ENCODE data around the gene NOP14.
"Not testable (repeated sequence)": the region's sequence is repeated elsewhere in the genome, so short reads cannot be mapped to it uniquely, and the experiment has no call there.

NOP14 gene

DNA sequence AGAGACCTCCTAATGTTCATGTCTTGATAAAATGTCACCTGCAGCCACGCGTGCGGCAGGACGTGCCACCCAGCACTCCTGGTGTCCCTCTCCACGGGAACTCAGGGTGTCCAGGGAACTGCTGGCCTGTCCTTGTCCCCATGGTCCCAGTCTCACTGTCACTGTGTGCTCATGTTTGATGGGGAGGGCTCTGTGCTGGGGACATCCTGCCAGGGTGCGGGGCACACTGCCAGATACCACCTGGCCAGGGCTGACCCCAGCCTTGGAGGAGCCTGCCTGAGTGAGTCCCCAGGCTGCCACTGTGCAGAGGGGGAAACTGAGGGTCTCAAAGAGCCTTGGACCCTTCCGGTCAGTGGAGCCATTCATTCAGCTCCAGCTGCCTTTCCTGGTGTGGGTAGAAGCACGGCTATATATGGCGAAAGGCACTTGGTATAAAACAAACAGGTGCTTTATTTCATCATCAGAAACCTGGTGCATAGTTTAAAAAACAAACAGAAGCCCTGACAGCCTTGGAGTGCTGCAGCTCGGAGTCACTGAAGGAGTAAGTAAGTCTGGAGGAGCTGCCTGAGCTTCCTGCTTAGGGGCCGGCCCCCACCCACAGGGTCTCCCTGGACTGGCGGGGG lies 33.0 kb downstream of the NOP14 start:
- no peak for DNase-seq

DNA sequence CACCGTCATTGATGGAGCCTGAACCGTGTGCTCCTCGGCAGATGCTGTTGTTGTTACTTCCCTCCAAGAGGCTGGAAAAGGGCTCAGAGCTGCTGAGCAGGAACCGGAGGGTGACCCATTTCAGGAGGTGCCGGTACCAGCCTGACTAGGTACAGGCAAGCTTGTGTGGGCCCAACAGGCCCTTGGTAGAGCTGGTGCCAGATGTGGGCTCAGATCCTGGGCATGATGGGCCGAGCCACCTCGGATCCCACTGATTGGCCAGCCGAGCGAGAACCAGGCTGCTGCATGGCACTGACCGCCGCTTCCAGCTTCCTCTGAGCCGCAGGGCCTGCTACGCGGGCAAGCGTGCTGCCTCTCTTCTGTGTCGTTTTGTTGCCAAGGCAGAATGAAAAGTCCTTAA lies 33.7 kb downstream of the NOP14 start:
- DNase-seq, result no peak

DNA sequence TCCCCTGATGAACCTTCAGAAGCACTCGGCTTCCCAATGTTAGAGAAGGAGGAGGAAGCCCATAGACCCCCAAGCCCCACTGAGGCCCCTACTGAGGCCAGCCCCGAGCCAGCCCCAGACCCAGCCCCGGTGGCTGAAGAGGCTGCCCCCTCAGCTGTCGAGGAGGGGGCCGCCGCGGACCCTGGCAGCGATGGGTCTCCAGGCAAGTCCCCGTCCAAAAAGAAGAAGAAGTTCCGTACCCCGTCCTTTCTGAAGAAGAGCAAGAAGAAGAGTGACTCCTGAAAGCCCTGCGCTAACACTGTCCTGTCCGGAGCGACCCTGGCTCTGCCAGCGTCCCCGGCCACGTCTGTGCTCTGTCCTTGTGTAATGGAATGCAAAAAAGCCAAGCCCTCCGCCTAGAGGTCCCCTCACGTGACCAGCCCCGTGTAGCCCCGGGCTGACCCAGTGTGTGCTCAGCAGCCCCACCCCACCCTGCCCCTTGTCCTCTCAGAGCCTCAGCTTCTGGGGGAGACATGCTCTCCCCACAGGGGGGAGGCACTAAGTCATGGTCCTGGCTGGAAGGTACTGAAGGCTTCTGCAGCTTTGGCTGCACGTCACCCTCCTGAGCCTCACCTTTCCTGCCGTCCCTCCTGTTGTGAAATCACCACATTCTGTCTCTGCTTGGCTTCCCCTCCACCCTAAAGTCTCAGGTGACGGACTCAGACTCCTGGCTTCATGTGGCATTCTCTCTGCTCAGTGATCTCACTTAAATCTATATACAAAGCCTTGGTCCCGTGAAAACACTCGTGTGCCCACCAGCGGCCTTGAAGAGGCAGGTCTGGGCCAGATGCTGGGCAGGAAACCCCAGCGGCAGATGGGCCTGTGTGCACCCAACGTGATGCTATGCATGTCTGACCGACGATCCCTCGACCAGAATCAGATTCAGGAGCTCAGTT lies 34.7 kb downstream of the NOP14 start:
- no peak for DNase-seq

DNA sequence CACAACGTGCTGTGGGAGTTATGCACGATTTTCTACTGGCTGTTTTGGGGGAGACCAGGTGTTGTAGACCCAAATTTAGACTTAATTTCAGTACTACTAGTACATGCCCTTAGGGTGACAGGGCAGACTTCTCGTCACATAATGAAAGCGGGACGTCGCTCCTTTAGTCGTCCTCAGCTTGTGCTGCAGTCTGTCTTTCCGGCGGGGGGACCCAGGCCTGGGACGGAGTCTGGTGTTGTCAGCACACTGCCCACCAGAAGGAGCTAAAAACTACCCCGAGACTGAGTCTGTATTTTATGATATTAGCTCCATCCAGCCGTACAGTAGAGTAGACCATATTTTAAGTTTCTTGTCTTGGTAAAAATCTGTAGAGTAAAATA lies 35.5 kb downstream of the NOP14 start:
- no peak for DNase-seq

DNA sequence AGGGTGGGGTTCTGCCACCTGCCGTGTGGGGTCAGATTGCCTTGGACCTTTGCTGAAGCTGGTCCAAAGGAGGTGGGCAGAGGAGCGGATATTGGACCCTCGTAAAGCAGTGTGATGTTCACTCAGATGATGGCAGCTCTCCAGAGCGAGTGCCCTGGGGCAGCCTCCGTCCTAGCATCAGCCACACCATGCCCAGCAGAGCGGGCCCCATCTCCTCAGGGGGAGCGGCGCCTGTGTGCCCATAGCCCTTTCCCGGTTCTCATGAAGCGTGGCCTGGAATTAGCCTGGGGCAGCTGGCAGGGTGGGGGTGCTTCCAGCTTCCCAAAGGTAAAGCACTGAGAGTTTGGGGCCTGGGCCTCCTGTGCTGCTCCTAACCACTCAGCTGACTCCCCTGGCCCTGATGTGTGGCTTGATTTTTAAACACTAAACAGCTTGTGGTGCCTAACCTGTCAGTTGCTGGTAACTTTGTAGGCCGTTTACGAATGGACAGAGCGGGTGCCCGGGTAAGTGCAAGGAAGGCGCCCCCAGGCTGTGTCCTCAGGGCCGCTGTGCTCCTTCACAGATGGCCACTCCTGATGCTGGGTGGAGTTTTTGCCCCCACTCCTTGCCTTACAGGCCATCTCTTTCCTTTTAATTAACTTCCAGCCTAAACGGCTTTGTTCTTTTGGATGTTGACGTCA lies 36.0 kb downstream of the NOP14 start:
- DNase-seq, result no peak

DNA sequence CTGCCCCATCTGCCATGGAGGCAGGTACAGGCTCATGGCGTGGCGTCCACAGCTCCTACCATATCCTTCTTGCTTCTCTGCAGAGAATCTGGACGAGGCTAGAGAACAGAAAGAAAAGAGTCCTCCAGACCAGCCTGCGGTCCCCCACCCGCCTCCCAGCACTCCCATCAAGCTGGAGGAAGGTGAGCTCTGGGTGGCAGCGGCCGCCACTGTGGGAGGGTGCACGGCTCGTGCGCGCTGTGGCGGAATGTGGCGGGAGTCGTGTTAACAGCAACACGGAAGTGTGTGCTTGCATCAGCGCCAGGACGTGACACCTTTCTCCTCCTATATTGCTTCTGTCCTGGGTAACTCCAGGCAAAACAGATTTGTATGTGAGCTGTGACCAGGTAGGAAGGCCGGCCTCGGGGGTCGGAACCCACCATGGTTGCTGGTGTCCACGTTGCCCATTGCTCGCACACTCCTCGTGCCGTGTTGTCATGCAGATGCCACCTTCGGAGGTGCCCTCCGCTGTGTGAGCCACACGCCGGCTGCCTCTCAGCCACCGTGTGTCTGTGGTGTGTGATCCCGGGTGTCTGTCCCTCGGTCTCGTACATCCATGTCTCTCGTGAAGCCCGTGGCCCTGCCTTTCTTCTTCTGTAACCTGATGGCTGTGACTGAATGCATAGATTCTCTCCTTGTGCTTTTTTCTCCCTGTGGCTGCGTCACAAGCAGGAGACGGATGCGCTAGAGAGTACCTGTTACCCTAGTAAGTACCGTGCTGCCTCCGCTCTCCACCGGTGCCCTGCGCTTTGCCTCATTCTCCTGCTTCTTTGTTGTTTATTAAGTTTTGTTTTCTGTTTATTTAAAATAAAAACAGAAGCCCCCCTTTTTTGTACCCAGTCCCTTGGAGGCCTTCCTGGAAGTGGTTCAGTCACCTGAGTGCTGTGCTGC lies 37.0 kb downstream of the NOP14 start:
- DNase-seq, result no peak

DNA sequence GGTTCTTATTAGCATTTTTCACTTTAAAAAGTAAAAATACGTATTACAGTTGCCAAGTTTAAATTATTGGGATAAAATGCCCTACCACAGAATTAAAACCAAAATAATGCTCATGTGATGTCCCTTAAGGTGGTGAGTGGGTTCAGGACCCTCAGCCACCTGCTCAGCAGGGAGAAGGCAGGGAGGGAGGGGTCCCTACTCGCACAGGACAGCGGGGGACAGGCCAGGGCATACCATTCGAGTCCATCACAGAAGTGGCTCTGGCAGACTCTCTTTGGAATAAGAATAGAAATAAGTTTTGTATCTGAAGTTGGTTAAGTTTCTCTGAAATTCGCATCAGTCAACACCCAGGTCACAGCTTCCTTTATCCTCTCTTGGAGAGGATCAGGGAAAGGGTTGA lies 37.7 kb downstream of the NOP14 start:
- DNase-seq, result no peak

DNA sequence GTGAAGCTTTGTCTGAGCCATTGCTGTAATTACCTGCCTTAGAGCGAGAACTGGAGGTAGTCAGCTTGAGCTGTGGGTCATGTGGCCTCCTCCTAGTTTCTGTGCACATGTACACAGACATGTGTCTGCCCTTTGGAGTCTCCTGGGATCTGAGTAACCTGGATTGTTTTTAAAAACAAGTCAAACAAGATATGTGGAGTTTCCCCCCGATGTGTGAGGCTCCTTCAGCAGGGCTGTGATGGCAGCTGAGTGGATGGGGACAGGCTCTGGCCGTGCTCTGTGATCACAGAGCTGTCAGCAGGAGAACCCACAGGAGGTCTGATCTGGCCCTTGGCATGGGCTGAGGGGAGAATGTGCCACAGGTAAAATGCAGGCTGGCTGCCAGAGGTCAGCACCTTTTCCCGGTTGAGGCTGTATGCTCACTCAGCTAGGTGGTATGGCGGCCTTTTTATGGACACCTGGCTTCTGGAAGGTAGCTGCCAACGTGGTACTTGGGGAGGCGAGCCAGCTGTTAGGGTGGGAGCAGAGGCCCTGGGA lies 38.4 kb downstream of the NOP14 start:
- no peak for DNase-seq

DNA sequence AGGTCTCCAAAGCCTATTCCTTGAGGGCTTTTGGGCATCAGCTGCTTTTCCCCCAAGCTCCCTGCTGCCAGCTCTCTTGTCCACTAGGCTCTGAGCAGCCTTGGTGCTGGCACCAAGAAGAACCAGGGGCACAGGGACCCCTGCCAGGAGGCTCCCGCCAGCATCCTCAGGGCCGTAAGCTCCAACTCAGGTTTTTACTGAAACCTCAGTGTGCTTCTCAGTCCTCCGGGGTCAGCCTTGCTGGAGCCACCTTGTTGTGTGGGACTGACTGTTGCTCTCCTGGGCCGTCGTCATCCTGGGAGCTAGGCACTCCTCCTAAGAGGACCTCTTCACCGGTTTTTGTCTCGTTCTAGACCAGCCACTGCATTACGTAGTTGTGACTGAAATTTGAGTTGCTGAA lies 38.9 kb downstream of the NOP14 start:
- DNase-seq, result no peak

DNA sequence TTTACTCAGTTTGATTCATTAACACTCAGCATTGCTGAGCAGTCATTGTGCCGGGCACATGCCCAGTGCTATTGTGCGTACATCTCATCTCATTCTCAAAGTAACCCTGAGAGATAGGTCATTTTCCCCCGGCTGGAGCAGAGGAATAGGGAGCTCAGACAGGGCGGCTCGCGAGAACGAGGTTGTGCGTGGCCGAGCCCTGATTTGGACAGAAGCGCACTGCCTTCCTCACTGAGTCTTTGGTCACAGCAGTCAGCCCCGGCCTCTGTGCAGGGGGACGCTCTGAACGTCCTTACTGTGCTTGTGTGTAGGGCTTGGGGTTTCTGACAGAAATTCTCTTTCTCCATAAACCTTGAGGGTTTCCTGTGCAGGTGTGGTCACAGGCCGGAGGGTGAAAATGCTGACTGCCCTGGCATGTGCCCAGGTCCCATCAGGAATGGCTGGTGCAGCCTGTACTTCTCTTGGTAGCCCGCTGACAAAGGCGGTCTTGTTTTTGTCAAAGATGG lies 39.5 kb downstream of the NOP14 start:
- DNase-seq, result no peak

DNA sequence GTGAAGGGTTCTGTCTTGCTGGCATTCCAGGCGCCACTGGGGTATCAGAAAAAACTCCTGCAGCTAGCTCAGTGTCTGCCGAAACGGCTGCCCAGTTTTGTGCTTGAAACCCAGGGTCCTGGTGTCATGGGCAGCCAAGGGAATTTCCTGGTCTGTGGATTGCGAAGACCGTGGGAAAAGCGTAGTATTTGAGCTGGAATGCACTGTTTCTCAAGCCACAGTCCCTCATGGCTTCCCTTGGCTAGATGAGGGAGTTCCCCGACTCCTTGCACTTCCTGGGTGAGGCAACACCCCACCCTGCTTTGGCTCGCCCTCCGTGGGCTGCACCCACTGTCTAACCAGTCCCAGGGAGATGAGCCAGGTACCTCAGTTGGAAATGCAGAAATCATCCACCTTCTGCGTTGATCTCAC lies 40.1 kb downstream of the NOP14 start:
- peak; percentile 58 for DNase-seq

DNA sequence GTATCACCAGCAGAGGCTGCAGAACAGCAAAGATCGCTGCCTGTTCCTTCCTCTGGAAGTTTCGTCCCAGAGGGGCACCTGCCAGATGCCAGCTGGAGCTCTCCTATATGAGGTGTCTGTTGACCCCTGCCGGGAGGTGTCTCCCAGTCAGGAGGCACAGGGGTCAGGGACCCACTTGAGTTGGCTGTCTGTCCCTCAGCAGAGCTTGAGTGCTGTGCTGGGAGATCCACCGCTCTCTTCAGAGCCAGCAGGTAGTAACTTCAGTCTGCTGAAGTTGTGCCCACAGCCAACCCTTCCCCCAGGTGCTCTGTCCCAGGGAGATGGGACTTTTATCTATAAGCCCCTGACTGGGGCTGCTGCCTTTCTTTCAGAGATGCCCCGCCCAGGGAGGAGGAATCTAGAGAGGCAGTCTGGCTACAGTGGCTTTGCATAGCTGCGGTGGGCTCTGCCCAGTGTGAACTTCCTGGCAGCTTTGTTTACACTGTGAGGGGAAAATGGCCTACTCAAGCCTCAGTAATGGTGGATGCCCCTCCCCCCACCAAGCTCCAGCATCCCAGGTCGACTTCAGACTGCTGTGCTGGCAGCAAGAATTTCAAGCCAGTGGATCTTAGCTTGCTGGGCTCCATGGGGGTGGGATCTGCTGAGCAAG lies 40.6 kb downstream of the NOP14 start:
- not testable (repeated sequence) for DNase-seq

DNA sequence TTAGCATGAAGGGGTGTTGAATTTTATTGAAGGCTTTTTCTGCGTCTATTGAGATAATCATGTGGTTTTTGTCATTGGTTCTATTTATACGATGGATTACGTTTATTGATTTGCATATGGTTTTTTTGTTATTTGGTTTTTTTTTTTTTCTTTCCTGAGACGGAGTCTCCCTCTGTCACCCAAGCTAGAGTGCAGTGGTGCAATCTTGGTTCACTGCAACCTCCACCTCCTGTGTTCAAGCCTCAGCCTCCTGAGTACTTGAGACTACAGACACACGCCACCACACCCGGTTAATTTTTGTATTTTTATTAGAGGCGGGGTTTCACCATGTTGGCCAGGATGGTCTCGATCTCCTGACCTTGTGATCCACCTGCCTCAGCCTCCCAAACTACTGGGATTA lies 44.5 kb downstream of the NOP14 start:
- not testable (repeated sequence) for DNase-seq

DNA sequence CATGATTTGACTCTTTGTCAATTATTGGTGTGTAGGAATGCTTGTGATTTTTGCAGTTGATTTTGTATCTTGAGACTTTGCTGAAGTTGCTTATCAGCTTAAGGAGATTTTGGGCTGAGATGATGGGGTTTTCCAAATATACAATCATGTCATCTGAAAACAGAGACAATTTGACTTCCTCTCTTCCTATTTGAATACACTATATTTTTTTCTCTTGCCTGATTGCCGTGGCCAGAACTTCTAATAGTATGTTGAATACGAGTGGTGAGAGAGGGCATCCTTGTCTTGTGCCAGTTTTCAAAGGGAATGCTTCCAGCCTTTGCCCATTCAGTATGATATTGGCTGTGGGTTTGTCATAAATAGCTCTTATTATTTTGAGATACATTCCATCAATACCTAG lies 44.9 kb downstream of the NOP14 start:
- DNase-seq, result not testable (repeated sequence)

DNA sequence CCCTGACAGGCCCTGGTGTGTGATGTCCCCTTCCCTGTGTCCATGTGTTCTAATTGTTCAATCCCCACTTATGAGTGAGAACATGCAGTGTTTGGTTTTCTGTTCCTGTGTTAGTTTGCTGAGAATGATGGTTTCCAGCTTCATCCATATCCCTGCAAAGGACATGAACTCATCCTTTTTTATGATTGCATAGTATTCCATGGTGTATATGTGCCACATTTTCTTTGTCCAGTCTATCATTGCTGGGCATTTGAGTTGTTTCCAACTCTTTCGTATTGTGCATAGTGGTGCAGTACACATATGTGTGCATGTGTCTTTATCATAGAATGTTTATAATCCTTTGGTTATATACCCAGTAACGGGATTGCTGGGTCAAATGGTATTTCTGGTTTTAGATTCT lies 46.5 kb downstream of the NOP14 start:
- not testable (repeated sequence) for DNase-seq

DNA sequence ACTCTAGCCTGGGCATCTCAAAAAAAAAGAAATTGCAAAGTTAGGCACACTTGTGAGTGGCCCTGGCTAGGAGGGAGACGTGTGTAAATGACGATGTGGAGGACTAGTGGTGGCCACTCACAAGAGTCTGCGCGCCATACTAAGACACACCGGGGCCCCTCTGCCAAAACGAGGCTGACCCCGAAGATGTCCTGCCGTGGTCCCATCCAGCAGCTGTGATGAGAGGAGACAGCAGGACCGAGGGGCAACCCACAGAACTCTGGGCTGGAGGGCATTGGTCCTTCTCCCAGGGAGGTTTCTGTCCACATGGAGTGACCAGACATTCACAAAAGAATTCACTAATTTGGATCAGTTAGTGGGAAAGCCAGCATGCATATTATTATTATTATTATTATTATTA lies 47.4 kb downstream of the NOP14 start:
- DNase-seq, result no peak

DNA sequence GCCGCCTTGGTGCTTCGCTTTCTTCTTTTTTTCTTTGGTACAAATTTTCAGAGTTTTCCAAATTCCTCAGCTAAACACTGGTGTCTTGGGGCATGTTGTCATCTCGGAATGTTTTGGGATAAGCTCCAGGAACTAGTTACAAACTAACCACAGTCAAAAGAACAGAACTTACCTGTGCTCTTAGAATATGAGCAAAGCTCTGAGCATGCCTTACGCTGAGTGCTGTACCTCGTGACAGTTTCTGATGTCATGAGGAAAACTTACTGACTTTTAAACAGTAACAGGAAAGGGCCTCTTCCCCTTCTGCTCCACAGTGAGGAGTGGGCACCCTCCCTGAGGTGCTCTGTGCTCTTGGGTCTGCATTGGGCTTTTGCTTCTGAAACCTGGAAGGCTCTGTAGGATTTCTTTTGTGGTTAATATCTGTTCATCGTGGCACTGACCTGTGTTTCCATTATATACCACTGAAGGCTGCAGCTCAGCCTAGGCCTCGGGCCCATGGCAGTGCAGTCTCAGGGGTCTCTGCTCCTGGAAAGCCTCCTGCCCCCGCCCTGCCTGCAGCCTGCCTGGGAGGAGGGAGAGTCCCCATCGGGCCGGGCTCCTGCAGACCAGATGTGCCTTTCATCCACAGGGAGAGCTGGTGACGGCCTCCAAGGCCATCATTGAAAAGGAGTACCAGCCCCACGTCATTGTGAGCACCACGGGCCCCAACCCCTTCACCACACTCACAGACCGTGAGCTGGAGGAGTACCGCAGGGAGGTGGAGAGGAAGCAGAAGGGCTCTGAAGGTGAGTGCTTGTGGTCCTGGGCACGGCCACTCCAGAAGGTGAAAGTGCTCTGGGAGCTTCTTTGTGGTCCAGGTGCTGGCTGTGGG lies 48.7 kb downstream of the NOP14 start:
- DNase-seq, result no peak

DNA sequence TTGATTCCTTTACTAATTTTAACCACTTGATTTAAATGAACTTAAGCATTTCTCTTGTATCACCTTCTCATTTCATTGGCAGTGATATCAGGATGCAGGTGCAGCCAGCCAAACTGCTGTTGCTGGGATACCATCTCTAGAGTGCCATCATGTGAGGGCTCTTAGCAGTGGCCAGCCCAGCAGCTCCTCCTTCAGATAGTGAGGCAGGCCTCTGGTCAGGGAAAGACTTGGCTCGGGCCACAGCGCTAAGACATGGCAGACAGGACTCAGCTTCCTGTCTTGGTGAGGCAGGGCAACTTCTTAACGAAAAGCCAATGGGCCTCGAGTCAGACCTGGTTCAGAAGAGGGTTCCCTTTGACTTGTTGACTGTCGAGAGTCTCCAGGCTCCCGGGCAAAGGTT lies 50.0 kb downstream of the NOP14 start:
- no peak for DNase-seq

DNA sequence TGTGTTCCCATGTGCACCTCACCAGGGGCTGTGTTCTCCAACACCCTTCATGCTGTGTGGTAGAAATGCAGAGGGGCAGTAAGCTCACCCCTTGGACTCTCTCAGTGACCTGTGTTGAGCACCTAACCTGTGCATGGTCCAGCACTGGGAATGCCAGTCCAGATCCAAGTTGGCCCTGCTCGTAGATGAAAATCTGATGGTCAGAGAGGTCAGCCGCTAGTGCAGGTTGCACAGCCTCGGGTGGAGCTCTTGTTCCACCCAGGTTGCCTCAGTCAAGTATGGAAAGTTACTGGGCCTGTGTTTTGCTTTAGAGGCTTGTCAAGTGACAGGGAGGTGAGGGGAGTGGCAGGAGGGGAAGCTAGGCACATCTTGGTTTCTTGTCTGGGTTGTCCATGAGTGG lies 51.3 kb downstream of the NOP14 start:
- no peak for DNase-seq

DNA sequence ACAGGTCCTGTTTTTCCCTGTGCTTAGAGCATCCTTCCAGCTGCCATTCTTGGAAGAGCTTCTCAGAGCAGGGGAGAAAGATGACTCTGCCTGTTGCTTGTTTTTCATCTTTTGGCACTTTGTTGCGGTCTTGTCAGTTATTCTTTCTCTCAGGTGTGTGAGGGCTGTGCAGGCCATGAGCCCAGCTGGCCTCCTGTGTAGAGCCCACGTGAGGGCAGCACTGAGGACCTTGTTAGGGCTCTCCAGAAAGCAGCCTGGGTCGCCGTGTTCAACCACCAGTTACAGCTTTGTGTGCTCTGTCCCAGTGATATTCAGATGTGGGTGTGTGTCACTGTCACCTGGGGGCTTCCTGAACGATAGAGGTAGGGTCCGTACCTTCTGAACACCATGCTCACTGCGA lies 52.8 kb downstream of the NOP14 start:
- DNase-seq, result no peak

DNA sequence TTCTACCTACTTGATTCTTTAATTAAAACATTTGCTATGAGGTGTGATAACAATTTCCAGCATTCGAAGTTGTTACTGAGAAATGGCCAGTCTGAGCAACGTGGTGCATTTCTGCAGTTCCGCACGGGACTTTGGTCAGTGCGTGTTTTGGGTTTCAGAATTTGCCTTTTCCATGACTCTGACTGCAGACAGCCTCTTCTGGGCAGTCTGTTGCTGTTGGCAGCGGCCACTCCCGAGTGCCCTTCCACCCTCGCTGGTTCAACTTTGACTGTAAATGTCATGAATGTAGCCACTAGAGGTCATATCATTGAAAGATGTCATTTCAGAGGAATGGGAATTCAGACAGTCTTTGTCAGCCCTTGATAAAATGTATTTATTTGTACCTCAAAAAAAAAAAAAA lies 53.6 kb downstream of the NOP14 start:
- no peak for DNase-seq

Measured in inflammatory macrophage treated with lipopolysaccharide for 4 hours (primary cell).